AG09309 (cell line): ENCODE measurements around the gene CDH12.
"Not testable (repeated sequence)": the region's sequence is repeated elsewhere in the genome, so short reads cannot be mapped to it uniquely, and the experiment has no call there.

ENCODE experiments used
- DNase-seq: peaks from one replicate; pipeline ENCODE4 v3.0.0-alpha.2; 2010; ENCODE audit warnings: low read depth
- H3K4me3 ChIP-seq: 2 replicates; pipeline ENCODE4 v1.5.1; 2011; ENCODE audit warnings: mild to moderate bottlenecking, low read depth, low read length, moderate library complexity; ENCODE audit not compliant: control insufficient read depth
- CTCF ChIP-seq: IDR thresholded peaks from 2 replicates; pipeline ENCODE4 v1.5.1; 2011; ENCODE audit warnings: mild to moderate bottlenecking, low read depth, low read length, inconsistent platforms; ENCODE audit not compliant: insufficient read depth, control insufficient read depth; ENCODE audit errors: missing control alignments

Gene CDH12

GRCh38 chr5:22187632-22188228, 665.4 kb downstream of the CDH12 start:
- H3K4me3 ChIP-seq, DNase-seq: not testable (repeated sequence)

- not testable (repeated sequence) for H3K4me3 ChIP-seq, DNase-seq
Measured at GRCh38 chr5:22169226-22169625, 683.9 kb downstream of the CDH12 start.

GRCh38 chr5:22168704-22169103, 684.4 kb downstream of the CDH12 start:
- H3K4me3 ChIP-seq, DNase-seq: not testable (repeated sequence)

GRCh38 chr5:22165931-22166330, 687.2 kb downstream of the CDH12 start:
- H3K4me3 ChIP-seq, DNase-seq: not testable (repeated sequence)

GRCh38 chr5:22164910-22165748, 688.0 kb downstream of the CDH12 start:
- DNase-seq, H3K4me3 ChIP-seq: not testable (repeated sequence)

- DNase-seq, H3K4me3 ChIP-seq: not testable (repeated sequence)
Measured at GRCh38 chr5:22156953-22157352, 696.2 kb downstream of the CDH12 start.

- not testable (repeated sequence) for DNase-seq, H3K4me3 ChIP-seq
Measured at GRCh38 chr5:22154779-22155178, 698.4 kb downstream of the CDH12 start.

- not testable (repeated sequence) for DNase-seq, H3K4me3 ChIP-seq
Measured at GRCh38 chr5:22151801-22152200, 701.3 kb downstream of the CDH12 start.

- DNase-seq, H3K4me3 ChIP-seq: not testable (repeated sequence)
Measured at GRCh38 chr5:22140418-22140817, 712.7 kb downstream of the CDH12 start.

- H3K4me3 ChIP-seq, DNase-seq: not testable (repeated sequence)
Measured at GRCh38 chr5:22139662-22140300, 713.4 kb downstream of the CDH12 start.

GRCh38 chr5:22111320-22111719, 741.8 kb downstream of the CDH12 start:
- H3K4me3 ChIP-seq = no peak overlapping the region
- no peak for TF ChIP-seq CTCF
- DNase-seq = no peak

GRCh38 chr5:22109315-22109714, 743.8 kb downstream of the CDH12 start:
- TF ChIP-seq CTCF = no peak
- no peak overlapping the region for H3K4me3 ChIP-seq
- no peak for DNase-seq
